Activated CD4-positive, alpha-beta T cell treated with anti-CD3 and anti-CD28 coated beads, Interleukin-2, amount 50 U/mL, for 48 hours (primary cell): ENCODE results near the gene EHD1.

Source experiments
- DNase-seq, 2 experiments: peaks; one replicate each; pipeline ENCODE4 v3.0.0-alpha.2; 2020

The EHD1 gene

GRCh38 chr11:64909653-64910343, 31.4 kb upstream of the EHD1 start:
- no peak for DNase-seq

GRCh38 chr11:64908766-64909165, 30.3 kb upstream of the EHD1 start:
- DNase-seq = no peak

DNA sequence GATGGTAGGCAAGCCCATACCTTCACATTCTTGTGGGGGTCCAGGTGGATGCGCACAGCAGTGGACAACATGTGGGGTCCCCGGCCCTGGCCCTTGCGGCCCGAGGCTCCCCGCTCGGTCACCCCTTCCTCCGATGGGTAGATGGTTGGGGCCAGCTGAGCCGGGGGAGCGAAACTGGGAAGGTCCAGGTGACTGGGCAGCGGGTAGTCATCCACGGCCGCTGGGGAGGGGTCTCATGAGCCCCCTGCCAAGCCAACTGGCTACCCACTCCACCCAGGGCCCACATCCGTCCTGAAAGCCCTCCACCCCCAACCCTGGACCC, 27.9 kb upstream of the EHD1 start:
- DNase-seq = no peak

DNA sequence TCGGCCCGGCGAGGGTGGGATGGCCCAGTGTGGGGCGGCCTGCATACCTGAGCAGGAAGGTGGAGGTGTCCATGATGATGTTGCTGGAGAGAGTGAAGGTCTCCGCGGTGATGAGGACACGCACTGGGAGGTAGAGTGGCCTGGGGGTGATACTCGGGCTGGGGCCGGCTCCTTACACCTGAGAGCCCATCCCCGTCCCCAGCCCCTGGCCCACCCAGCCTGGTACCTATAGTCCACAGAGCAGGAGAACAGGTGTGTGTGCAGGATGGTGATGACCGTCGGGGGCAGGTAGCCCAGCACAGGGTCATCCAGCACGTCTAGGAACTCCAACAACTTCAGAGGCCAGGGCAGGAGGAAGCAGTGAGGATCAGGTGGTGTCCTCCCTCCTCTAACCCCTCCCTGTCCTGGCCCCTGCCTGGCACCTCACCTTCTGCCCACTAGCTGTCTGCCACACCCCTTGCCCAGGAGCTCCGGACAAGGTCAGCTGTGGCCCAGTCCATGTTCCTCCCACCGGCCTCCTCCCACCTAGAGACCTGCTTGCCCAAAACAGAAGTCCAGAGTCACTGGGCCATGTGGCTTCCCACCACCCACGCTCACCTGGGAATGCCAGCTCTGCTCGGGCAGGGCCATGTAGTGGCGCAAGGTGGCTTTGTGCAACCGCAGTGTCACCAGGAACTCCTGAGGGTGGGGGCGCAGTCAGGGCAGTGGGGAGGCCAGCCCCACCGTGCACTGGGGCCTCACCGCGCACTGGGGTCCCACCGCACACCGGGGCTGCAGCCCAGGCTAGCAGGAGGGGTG, 27.3 kb upstream of the EHD1 start:
- DNase-seq = no peak

GRCh38 chr11:64903291-64903833, 24.9 kb upstream of the EHD1 start:
- DNase-seq = no peak

DNA sequence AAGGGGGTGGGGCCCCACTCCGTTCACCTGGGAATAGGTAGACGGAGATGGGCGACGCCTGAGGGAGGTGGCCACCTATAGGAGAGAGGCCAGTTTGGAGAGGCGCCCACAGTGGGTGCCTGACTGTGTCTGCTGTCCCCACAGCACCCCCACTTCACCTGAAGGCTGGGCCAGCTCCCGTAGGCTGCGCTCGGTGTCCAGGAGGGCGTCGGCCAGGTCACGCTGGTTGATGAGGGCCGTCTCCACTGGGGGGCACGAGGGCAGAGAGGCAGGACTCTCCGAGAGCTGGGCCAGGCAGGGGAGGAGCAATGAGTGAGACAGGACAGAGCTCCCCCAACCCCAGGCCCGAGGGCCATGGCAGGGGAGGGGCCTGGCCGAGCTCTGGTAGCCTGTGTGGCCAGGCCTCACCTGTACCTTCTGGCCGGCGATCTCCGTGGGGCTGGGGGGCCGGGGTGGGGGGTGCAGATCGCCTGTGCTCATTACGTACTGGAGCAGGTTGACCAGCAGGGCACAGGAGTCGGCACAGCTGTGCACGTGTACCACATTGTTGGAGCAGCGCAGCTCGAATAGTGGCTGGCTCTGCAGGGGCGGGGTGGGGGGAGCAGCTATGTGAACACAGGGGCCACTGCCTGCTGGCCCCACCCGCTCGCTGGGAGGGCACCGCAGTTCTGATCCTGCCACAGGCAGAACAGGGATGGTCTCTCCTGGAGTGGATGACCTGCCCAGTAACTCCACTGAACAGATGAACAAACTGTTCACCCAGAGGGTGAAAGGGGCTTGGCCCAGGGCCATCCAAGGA, 23.9 kb upstream of the EHD1 start:
- no peak for DNase-seq

DNA sequence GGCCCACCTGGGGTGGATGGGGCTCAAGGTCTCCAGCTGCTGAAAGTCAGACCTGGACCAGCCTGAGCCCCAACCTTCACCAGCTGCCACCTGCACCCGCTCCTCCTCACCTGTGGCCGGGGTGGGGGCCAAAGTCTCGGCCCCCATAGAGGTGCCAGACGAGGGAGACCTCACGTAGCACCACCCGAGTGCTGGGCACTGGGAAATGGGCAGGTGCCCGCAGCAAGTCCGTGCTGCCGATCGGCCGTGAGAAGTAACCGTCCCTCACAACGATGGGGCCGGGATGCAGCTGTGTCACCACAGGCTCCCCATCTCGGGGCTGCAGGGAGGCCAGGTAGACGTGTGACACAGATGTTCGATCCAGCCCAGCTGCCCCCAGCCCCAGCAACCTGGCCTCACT, 22.4 kb upstream of the EHD1 start:
- DNase-seq = no peak

DNA sequence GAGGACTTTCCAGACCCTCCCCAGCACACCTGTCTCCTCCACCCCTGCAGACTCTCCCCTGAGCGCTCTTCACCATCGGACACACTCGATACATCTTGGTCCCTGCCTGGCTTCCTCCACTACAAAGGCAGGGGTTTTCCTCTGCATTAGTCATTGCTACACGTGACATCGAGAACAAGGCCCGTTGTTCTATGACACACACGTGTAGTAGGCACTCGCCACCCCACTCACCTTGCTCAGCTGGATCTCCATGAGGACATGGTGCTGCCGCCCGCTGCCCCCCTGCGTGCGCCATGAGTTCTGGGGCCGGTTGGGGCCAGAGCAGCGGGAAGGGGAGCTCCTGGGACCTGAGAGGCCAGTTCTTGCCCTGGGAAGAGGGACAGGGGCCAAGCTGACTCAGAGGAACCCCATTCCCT, 21.9 kb upstream of the EHD1 start:
- peak; percentile 64 to 72 for DNase-seq

- DNase-seq = no peak
Observed at GRCh38 chr11:64898541-64898940, 20.1 kb upstream of the EHD1 start.

DNA sequence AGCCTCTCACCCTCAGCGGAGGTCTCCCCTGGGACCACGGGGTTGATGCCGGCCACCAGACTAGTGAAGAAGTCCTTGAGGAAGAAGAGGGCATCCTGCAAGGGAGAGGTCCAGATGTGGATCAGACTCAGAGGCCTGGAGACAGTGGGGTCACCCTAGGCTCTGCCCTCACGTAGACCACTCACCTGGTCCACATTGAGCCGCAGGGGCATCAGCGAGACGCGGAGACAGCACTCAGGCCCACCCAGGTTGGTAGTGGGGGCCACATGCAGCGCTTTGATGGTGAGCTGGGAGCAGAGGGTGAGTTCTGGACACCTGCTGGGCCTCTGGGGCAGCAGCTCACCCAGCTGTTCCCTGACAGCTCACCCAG, 19.6 kb upstream of the EHD1 start:
- no peak for DNase-seq

DNA sequence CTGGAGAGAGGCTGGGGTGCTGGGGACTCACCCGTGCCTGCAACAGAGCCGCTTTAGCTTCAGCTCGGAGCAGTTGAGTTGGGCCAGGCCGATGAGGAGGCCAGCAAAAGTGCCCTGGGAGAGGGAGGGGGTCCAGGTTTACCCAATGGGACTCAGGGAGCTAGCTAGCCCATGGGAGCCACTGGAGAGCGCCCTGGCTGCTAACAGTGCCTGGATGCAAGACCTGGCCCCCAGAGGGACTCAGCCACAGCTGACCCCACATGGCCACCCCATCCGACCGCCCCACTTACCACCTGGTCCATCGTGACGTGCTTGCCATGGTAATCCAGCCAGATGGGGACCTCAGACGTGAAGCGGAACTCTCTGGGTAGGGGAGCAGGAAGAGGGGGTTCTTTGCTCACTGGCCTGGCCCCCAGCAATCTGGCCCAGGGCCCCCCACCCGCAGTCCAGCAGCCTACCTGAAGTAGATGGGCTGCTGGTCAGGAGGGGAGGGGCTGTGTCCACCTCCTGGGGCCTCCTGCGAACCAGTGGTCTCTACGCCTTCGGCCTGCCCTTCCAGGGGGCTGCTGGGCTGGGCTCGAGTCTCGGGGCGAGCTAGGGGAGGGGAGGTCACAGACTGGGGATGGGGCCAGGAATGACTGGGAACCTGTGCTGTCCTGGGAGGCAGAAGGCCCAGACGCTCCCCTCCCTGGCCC, 19.1 kb upstream of the EHD1 start:
- no peak for DNase-seq

DNA sequence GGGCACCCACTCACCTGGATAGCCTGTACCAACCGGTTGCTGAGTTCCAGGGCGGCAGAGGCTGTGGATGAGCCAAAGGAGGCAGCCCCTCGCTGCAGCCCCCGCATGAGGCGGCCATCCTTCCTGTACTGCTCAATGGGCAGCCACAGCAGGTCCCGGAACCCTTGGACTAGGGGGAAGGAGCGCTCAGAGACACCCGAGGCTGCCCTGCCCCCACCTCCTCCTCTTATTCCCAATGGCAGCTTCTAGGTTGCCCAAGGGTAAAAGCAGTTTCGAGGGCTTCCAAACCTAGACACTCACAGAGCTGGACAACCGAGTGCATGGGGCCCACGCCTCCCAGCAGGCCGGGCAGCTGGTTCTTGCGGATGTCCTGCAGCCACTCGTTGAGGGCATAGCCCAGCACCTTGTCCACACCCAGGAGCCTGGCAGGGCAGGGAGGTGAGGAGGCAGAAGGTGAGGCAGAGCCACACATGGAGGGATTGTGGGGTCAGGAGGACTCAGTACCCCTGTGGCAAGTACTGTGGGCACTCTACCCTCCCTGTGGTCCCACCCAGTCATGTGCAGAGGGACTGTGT, 18.1 kb upstream of the EHD1 start:
- no peak for DNase-seq

GRCh38 chr11:64894812-64895452, 16.5 kb upstream of the EHD1 start:
- DNase-seq = no peak

- peak; percentile 97 for DNase-seq
Observed at GRCh38 chr11:64894070-64894811, 15.8 kb upstream of the EHD1 start.

DNA sequence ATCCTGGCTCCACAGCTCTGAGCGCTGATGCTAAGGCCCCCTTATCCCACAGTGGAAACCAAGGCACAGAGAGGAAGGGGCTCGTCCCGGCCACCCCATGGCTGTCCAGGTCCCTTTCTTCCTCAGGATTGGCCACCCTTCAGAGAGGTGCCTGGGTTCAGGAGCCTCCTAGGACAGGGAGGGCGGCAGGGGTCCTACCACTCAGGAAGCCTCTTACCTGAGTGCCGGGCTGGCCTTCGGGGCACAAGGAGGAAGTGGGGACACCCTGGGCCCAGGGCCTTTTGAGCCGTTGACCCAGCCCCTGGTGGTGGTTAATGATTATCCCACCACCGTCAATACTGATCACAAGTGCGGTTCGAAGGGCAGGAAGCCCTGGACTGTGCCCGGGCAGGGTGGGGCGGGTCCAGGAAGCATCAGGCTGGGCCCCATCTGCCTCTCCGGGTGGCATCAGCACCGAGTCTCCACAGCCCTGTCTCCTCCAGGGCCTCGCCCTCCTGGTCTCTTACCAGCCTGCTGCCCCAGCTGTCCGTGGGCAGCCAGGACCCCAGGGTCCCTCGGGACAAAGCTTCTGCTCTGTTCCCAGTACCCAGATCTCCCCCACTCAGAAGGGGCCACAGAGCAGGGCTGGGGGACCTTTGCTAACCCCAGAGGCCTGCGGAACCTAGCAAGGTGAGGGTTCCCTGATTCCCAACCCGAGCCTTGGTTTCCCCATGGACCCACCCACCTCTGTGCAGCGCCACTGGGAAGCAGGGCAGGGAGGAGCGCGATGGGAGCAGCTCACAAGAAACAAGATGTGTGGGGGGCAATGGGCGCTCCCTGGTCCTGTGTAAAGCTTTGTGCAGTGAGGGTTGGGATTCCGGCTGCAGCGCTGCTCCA, 15.0 kb upstream of the EHD1 start:
- no peak for DNase-seq

- DNase-seq = no peak
Observed at GRCh38 chr11:64892838-64893193, 14.4 kb upstream of the EHD1 start.

DNA sequence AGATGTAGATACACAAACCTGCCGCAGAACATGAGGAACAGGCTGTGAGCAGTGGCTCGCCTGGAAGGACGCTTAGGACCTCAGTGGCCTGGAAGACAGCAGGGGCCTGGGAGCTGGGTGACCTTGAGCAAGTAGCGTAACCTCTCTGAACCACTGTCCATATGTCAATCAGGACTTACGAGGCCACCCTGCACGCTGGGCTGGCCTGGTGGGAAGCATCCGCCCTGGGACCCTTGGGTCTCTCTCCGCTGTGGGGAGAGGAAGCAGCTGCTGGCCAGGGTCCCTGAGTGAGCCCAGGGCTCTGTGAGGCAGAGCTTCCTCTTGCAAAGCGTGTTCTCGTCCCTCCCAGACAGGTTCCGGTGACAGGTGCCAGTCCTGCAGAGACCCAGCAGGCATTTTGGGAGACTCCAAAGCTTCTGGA, 14.0 kb upstream of the EHD1 start:
- no peak for DNase-seq

GRCh38 chr11:64891880-64892279, 13.5 kb upstream of the EHD1 start:
- DNase-seq = no peak

GRCh38 chr11:64891215-64891848, 12.9 kb upstream of the EHD1 start:
- no peak for DNase-seq

- DNase-seq = no peak
Observed at GRCh38 chr11:64890522-64890939, 12.1 kb upstream of the EHD1 start.
